Measurements from ENCODE around the gene NMNAT1.
"Not testable (repeated sequence)": the region's sequence is repeated elsewhere in the genome, so short reads cannot be mapped to it uniquely, and the experiment has no call there.

The NMNAT1 gene

DNA sequence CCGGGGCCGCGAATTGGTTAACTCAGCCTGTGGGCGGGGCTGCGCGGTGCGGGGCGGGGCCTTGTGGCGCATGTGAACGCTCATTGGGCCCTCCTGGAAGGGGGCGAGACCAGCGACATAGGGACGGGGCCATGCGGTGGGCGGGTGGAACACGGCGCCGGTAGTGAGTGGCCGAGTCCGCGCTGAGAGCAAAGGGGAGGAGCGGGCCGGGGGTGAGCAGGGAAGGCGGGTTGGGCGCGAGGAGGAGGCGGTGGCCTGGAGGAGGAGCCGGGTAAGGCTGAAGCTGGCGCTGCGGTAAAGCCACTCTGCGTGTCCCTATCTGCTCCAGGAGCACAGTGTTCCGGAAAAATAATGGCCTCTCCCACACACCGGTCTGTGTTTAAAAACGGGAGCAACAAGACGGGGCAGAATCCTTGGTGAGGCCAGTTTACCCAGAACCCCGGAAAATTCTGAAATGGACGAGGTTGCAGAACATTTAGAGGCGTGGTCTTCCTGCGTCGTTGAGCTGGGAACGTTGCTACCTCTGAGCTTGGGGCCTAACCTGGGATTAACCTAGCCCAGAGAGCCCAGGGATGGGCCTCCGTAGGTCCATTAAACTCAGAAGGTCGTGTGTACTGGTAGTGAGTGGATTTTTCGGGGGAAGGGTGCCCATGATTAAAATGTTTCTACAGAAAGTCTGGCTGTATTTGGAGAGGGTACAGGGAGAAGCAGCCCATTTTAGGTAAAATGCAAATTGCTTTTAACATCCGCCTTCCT is 32.7 kb upstream of the NMNAT1 start:
- no peaks in the 10 kb centered on the region for H3K27me3 Mint-ChIP-seq
- no peaks in the 10 kb centered on the region for H3K36me3 Mint-ChIP-seq
- H3K4me1 Mint-ChIP-seq (ENCODE audit: low read depth) = peaks cover 21% of the 10 kb centered on the region
- no peaks in the 10 kb centered on the region for H3K9me3 Mint-ChIP-seq (ENCODE audit: low read depth)
- H3K27ac Mint-ChIP-seq = peak overlapping the region; percentile 95
- H3K4me3 Mint-ChIP-seq = peak overlapping the region; percentile 95

DNA sequence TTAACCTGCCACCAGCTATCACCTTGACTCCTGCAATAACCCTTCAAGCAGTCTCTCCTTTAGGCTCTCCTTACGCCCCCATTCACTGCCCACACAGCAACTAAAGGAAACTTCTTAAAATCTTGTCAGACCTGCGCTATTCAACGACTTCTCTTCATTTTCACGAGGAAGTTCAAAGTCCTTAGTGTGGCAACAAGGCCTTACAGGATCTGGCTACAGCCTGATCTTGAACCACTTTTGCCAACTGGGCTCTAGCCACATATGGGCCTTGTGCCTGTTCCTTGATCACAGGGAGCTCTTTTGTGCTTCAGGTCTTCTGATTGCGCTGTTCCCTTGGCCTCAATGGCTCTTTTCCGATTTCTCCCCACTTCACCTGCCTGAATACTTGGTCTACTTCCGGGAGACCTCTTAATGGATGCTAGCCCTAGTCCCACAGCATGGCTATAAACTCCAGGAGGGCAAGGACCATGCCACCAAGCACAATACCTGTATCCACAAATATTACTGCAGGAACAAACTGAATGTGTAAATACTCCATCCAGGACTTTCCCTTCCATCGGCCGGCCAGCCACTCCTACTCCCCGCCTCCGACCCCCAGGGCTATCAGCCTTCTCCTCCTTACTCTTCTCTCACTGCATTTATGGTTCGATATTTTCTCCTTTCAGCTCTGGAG is 30.9 kb upstream of the NMNAT1 start:
- no peaks in the 10 kb centered on the region for H3K9me3 Mint-ChIP-seq (ENCODE audit: low read depth)
- H3K27ac Mint-ChIP-seq = peak overlapping the region; percentile 67
- no peaks in the 10 kb centered on the region for H3K27me3 Mint-ChIP-seq
- no peaks in the 10 kb centered on the region for H3K36me3 Mint-ChIP-seq
- peak overlapping the region; percentile 56 for H3K4me3 Mint-ChIP-seq
- H3K4me1 Mint-ChIP-seq (ENCODE audit: low read depth) = peaks cover 21% of the 10 kb centered on the region

GRCh38 chr1:9914610-9914937 is 28.7 kb upstream of the NMNAT1 start:
- no peak overlapping the region for H3K27ac Mint-ChIP-seq
- H3K4me3 Mint-ChIP-seq = no peak overlapping the region
- no peaks in the 10 kb centered on the region for H3K27me3 Mint-ChIP-seq

GRCh38 chr1:9916452-9916851 is 26.8 kb upstream of the NMNAT1 start:
- peaks cover 4% of the 10 kb centered on the region for H3K4me1 Mint-ChIP-seq (ENCODE audit: low read depth)
- no peaks in the 10 kb centered on the region for H3K36me3 Mint-ChIP-seq
- H3K9me3 Mint-ChIP-seq (ENCODE audit: low read depth) = no peaks in the 10 kb centered on the region
- no peak overlapping the region for H3K27ac Mint-ChIP-seq
- no peaks in the 10 kb centered on the region for H3K27me3 Mint-ChIP-seq
- H3K4me3 Mint-ChIP-seq = no peak overlapping the region

More at GRCh38 chr1:9914610-9914937, 28.7 kb upstream of the NMNAT1 start:
- H3K4me1 Mint-ChIP-seq (ENCODE audit: low read depth) = peaks cover 9% of the 10 kb centered on the region
- no peaks in the 10 kb centered on the region for H3K9me3 Mint-ChIP-seq (ENCODE audit: low read depth)
- no peaks in the 10 kb centered on the region for H3K36me3 Mint-ChIP-seq

GRCh38 chr1:9917495-9917894 is 25.8 kb upstream of the NMNAT1 start:
- H3K27ac Mint-ChIP-seq; H3K4me1 Mint-ChIP-seq (ENCODE audit: low read depth); H3K36me3 Mint-ChIP-seq; H3K9me3 Mint-ChIP-seq (ENCODE audit: low read depth); H3K27me3 Mint-ChIP-seq; H3K4me3 Mint-ChIP-seq: not testable (repeated sequence)

GRCh38 chr1:9917901-9918300 is 25.4 kb upstream of the NMNAT1 start:
- Mint-ChIP-seq H3K27me3 (no peaks in the 10 kb centered on the region), H3K9me3 (ENCODE audit: low read depth) (no peaks in the 10 kb centered on the region), H3K4me1 (ENCODE audit: low read depth) (no peaks in the 10 kb centered on the region), H3K27ac (no peak overlapping the region), H3K36me3 (no peaks in the 10 kb centered on the region), H3K4me3 (no peak overlapping the region)

DNA sequence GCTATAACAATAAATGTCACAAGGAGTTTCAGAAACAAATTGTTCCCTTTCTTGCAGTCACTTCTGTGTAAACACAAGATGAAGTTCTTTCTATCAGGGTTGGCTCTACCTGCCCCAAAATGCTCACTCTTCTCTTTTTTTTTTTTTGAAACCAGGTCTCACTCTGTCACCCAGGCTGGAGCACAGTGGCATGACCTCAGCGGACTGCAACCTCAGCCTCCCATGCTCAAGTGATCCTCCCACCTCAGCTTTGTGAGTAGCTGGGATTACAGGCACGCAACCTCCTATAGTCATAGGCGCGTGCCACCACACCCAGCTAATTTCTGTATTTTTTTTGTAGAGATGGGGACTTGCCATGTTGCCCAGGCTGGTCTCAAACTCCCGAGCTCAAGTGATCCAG is 22.7 kb upstream of the NMNAT1 start:
- Mint-ChIP-seq H3K36me3 (no peaks in the 10 kb centered on the region), H3K27ac (no peak overlapping the region), H3K27me3 (no peaks in the 10 kb centered on the region), H3K4me1 (ENCODE audit: low read depth) (no peaks in the 10 kb centered on the region), H3K4me3 (no peak overlapping the region), H3K9me3 (ENCODE audit: low read depth) (no peaks in the 10 kb centered on the region)

GRCh38 chr1:9922342-9922741 is 20.9 kb upstream of the NMNAT1 start:
- H3K27ac Mint-ChIP-seq = no peak overlapping the region
- no peaks in the 10 kb centered on the region for H3K4me1 Mint-ChIP-seq (ENCODE audit: low read depth)
- H3K4me3 Mint-ChIP-seq = no peak overlapping the region
- no peaks in the 10 kb centered on the region for H3K9me3 Mint-ChIP-seq (ENCODE audit: low read depth)
- no peaks in the 10 kb centered on the region for H3K36me3 Mint-ChIP-seq
- no peaks in the 10 kb centered on the region for H3K27me3 Mint-ChIP-seq

DNA sequence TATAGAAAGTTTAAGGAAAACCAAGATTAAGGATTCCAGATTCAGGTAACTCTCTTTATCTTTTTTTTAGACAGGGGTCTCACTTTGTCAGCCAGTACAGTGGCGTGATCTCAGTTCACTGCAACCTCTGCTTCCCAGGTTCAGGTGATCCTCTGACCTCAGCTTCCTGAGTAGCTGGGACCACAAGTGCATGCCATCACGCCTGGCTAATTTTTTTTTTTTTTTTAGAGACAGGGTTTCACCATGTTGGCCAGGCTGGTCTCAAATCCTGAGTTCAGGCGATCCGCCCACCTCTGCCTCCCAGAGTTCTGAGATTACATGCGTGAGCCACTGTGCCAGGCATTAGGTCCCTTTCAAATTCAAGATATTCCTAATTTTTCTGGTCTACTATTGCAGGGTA is 16.0 kb upstream of the NMNAT1 start:
- no peaks in the 10 kb centered on the region for H3K4me1 Mint-ChIP-seq (ENCODE audit: low read depth)
- no peaks in the 10 kb centered on the region for H3K9me3 Mint-ChIP-seq (ENCODE audit: low read depth)
- no peak overlapping the region for H3K4me3 Mint-ChIP-seq
- no peaks in the 10 kb centered on the region for H3K27me3 Mint-ChIP-seq
- peaks cover 4% of the 10 kb centered on the region for H3K36me3 Mint-ChIP-seq
- H3K27ac Mint-ChIP-seq = no peak overlapping the region

- H3K36me3 Mint-ChIP-seq = peaks cover 12% of the 10 kb centered on the region
- H3K27ac Mint-ChIP-seq = no peak overlapping the region
- no peaks in the 10 kb centered on the region for H3K4me1 Mint-ChIP-seq (ENCODE audit: low read depth)
- H3K9me3 Mint-ChIP-seq (ENCODE audit: low read depth) = no peaks in the 10 kb centered on the region
- H3K27me3 Mint-ChIP-seq = no peaks in the 10 kb centered on the region
- no peak overlapping the region for H3K4me3 Mint-ChIP-seq
These were observed 13.6 kb upstream of the NMNAT1 start for GRCh38 chr1:9929431-9930385.

GRCh38 chr1:9942399-9942938 is 806 bp upstream of the NMNAT1 start:
- Mint-ChIP-seq H3K27me3 (no peaks in the 10 kb centered on the region), H3K36me3 (peaks cover 2% of the 10 kb centered on the region), H3K27ac (peak overlapping the region; percentile 98), H3K4me1 (ENCODE audit: low read depth) (peaks cover 22% of the 10 kb centered on the region), H3K4me3 (peak overlapping the region; percentile 99), H3K9me3 (ENCODE audit: low read depth) (no peaks in the 10 kb centered on the region)

GRCh38 chr1:9946315-9946714 is 3.0 kb downstream of the NMNAT1 start:
- peaks cover 2% of the 10 kb centered on the region for H3K36me3 Mint-ChIP-seq

DNA sequence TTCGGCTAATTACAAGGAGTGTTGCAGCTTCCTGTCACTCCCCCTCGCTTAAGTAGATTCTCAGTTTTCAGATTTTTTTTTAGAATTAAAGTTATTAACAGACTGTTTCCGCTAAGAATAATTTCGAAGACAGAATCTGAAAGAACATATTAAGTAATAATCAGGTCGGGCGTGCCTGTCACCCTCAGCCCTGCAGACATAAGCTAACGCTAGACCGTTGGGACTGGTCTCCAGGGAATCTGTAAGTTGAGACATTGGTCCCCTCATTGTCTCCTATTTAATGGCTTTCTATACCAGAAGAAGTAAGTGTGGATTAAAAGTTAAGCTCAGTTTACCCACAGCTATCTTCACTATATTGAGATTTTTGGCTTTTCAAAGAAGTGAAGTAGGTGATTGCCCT is 14.5 kb downstream of the NMNAT1 start:
- Mint-ChIP-seq H3K4me1 (ENCODE audit: low read depth) (no peaks in the 10 kb centered on the region), H3K36me3 (no peaks in the 10 kb centered on the region), H3K27ac (no peak overlapping the region), H3K4me3 (no peak overlapping the region), H3K9me3 (ENCODE audit: low read depth) (no peaks in the 10 kb centered on the region), H3K27me3 (no peaks in the 10 kb centered on the region)

More at GRCh38 chr1:9946315-9946714, 3.0 kb downstream of the NMNAT1 start:
- Mint-ChIP-seq H3K4me1 (ENCODE audit: low read depth) (peaks cover 22% of the 10 kb centered on the region), H3K4me3 (no peak overlapping the region), H3K27ac (no peak overlapping the region), H3K9me3 (ENCODE audit: low read depth) (no peaks in the 10 kb centered on the region), H3K27me3 (no peaks in the 10 kb centered on the region)

DNA sequence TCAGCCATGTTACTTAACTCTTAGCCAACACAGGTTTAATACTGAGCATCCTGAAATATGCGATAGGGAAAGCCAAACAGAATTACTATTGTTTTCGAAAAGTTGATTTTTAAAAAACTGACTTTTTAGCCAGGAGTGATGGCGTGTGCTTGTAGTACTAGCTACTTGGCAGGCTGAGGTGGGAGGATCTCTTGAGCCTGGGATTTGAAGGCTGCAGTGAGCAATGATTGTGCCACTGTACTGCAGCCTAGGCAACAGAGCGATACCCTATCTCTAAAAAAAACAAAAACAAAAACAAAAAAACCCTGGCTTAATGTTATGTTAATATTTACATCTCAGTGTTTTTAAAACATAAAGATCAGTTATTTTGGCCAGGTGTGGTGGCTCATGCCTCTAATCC is 16.7 kb downstream of the NMNAT1 start:
- Mint-ChIP-seq H3K27ac (no peak overlapping the region), H3K36me3 (no peaks in the 10 kb centered on the region), H3K9me3 (ENCODE audit: low read depth) (no peaks in the 10 kb centered on the region), H3K4me1 (ENCODE audit: low read depth) (no peaks in the 10 kb centered on the region), H3K27me3 (no peaks in the 10 kb centered on the region), H3K4me3 (no peak overlapping the region)

Data from activated naive CD8-positive, alpha-beta T cell (primary cell).